Activated CD8-positive, alpha-beta T cell treated with anti-CD3 and anti-CD28 coated beads, Interleukin-2, amount 10 ng/mL, durations not matched to agents 7 days and 5 days (primary cell): ENCODE measurements around the gene PIAS1. TPM values are rescaled to one million over a fixed set of nuclear protein-coding genes. Genes with fewer than 3 reads are reported as not detected.
"Not testable (repeated sequence)": the region's sequence is repeated elsewhere in the genome, so short reads cannot be mapped to it uniquely, and the experiment has no call there.

Experiments
- ATAC-seq: fragments of 150-1000 bp; cut with Tn5 transposase; one replicate; pipeline ENCODE4 v1.10.0; 2021; ENCODE audit warnings: moderate library complexity
- CTCF ChIA-PET: fragments of 350-600 bp; sonication (Branson Sonifier 250); formaldehyde crosslinking; loops from one replicate; lab custom pipeline; 2021; ENCODE audit warnings: antibody characterized with exemption; lab: Charles Lee
- POLR2A ChIA-PET: fragments of 350-600 bp; sonication (Branson Sonifier 250); formaldehyde crosslinking; loops from one replicate; lab custom pipeline; 2021; ENCODE audit warnings: antibody characterized with exemption; lab: Charles Lee
- DNase-seq: peaks from one replicate; pipeline ENCODE4 v3.0.0-alpha.2; 2020
- H3K27ac Mint-ChIP-seq: one replicate; pipeline ENCODE4 v1.8.0; 2021; ENCODE audit warnings: mild to moderate bottlenecking, mixed read lengths
- H3K27me3 Mint-ChIP-seq: one replicate; pipeline ENCODE4 v1.8.0; 2021; ENCODE audit warnings: low read depth, mixed read lengths
- H3K36me3 Mint-ChIP-seq: one replicate; pipeline ENCODE4 v1.8.0; 2021; ENCODE audit warnings: low read depth, mixed read lengths
- H3K4me1 Mint-ChIP-seq: one replicate; pipeline ENCODE4 v1.8.0; 2021; ENCODE audit warnings: low read depth, mixed read lengths
- H3K4me3 Mint-ChIP-seq: one replicate; pipeline ENCODE4 v1.8.0; 2021; ENCODE audit warnings: mild to moderate bottlenecking, mixed read lengths
- H3K9me3 Mint-ChIP-seq: one replicate; pipeline ENCODE4 v1.8.0; 2022; ENCODE audit warnings: mixed read lengths; ENCODE audit not compliant: insufficient read depth
- total RNA-seq, 2 experiments: library from RNA; stranded (reverse); gene quantifications; one replicate each; pipeline ENCODE4 v1.2.3, GENCODE V29; 2021

Gene PIAS1
- total RNA-seq, 2 experiments from 2014 or later = 40.6 to 44.2 TPM

DNA sequence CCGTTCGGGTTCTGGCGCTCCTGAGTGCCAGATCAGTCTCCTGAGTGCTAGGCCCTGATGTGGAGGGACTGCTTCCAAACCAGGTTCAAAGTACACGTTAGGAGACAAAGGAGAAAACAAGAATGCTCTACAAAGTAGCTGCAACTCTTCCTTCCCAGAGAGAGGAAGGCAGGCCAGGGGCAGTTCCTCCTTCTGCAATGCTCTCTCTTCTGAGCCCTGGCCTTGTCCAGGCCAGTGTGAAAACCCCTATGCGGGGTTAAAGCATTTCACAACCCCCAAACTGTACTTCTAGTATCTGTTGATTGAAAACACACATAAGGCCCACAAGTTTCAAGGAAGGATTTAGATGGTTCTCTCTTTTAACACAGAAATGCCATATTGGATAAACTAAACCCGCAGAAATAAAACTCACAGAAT lies 160.7 kb downstream of the PIAS1 start:
- no peak for DNase-seq
- CTCF ChIA-PET = no interaction called here
- peaks cover 10% of the 10 kb centered on the region for H3K4me1 Mint-ChIP-seq
- POLR2A ChIA-PET = no interaction called here
- H3K9me3 Mint-ChIP-seq = no peaks in the 10 kb centered on the region
- H3K4me3 Mint-ChIP-seq = no peak overlapping the region
- H3K27ac Mint-ChIP-seq = no peak overlapping the region
- H3K36me3 Mint-ChIP-seq = peaks cover 24% of the 10 kb centered on the region
- no peaks in the 10 kb centered on the region for H3K27me3 Mint-ChIP-seq
- no peak for ATAC-seq

- H3K36me3 Mint-ChIP-seq = peaks cover 27% of the 10 kb centered on the region
- ChIA-PET POLR2A (no interaction called here), CTCF (interaction anchor here (1.0 kb wide), 1 partner anchor 134 kb away, joined by 3 read pairs; no protein-coding TSS in a partner anchor)
- no peaks in the 10 kb centered on the region for H3K9me3 Mint-ChIP-seq
- DNase-seq (no peak), ATAC-seq (no peak)
- no peak overlapping the region for H3K4me3 Mint-ChIP-seq
- no peaks in the 10 kb centered on the region for H3K27me3 Mint-ChIP-seq
- H3K4me1 Mint-ChIP-seq = peaks cover 1% of the 10 kb centered on the region
- no peak overlapping the region for H3K27ac Mint-ChIP-seq
Measured at GRCh38 chr15:68217341-68217740, 163.2 kb downstream of the PIAS1 start.

GRCh38 chr15:68218331-68218730 lies 164.2 kb downstream of the PIAS1 start:
- Mint-ChIP-seq H3K9me3 (no peaks in the 10 kb centered on the region), H3K4me3 (no peak overlapping the region), H3K36me3 (peaks cover 35% of the 10 kb centered on the region), H3K4me1 (peaks cover 7% of the 10 kb centered on the region), H3K27ac (no peak overlapping the region), H3K27me3 (no peaks in the 10 kb centered on the region)
- no peak for ATAC-seq
- DNase-seq = no peak
- CTCF ChIA-PET = interaction anchor here (1.3 kb wide), 1 partner anchor 8 kb away, joined by 3 read pairs; no protein-coding TSS in a partner anchor
- POLR2A ChIA-PET = no interaction called here

GRCh38 chr15:68218847-68219798 lies 165.0 kb downstream of the PIAS1 start:
- ATAC-seq (no peak), DNase-seq (no peak)
- ChIA-PET POLR2A (no interaction called here), CTCF (interaction anchor here (0.9 to 1.3 kb wide), 2 partner anchors 9 kb away, joined by 3 to 4 read pairs; no protein-coding TSS in a partner anchor)
- Mint-ChIP-seq H3K36me3 (peaks cover 35% of the 10 kb centered on the region), H3K4me3 (no peak overlapping the region), H3K27me3 (no peaks in the 10 kb centered on the region), H3K4me1 (peaks cover 7% of the 10 kb centered on the region), H3K9me3 (no peaks in the 10 kb centered on the region), H3K27ac (no peak overlapping the region)

DNA sequence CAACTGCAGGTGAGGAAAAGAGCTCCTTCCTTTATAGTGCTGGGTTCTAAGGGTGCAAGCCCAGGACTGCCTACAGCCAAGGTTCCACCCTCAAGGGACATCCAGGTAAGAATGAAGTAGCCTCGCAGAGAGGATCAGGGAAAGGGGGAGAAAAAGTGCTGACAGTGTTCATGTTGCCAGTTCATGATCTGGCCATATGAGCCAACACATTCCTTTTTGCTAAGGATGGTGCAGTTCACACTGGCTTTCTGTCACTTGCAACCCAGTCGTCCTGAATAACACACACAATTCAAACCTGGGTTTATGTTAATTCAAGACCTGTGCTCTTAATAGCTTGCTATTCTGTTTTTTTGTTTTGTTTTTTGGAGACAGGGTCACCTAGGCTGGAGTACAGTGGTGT lies 166.4 kb downstream of the PIAS1 start:
- ATAC-seq = no peak
- Mint-ChIP-seq H3K4me1 (peaks cover 20% of the 10 kb centered on the region), H3K9me3 (no peaks in the 10 kb centered on the region), H3K4me3 (no peak overlapping the region), H3K27me3 (no peaks in the 10 kb centered on the region), H3K27ac (no peak overlapping the region), H3K36me3 (peaks cover 43% of the 10 kb centered on the region)
- POLR2A ChIA-PET = interaction anchor here (0.9 kb wide), 1 partner anchor 9 kb away, joined by 6 read pairs; the partner anchor contains the start of gene CLN6
- no peak for DNase-seq
- CTCF ChIA-PET = interaction anchor here (0.9 kb wide), 1 partner anchor 8 kb away, joined by 4 read pairs; no protein-coding TSS in a partner anchor

GRCh38 chr15:68220967-68221366 lies 166.9 kb downstream of the PIAS1 start:
- peaks cover 43% of the 10 kb centered on the region for H3K36me3 Mint-ChIP-seq
- no peak for DNase-seq
- H3K27me3 Mint-ChIP-seq = no peaks in the 10 kb centered on the region

DNA sequence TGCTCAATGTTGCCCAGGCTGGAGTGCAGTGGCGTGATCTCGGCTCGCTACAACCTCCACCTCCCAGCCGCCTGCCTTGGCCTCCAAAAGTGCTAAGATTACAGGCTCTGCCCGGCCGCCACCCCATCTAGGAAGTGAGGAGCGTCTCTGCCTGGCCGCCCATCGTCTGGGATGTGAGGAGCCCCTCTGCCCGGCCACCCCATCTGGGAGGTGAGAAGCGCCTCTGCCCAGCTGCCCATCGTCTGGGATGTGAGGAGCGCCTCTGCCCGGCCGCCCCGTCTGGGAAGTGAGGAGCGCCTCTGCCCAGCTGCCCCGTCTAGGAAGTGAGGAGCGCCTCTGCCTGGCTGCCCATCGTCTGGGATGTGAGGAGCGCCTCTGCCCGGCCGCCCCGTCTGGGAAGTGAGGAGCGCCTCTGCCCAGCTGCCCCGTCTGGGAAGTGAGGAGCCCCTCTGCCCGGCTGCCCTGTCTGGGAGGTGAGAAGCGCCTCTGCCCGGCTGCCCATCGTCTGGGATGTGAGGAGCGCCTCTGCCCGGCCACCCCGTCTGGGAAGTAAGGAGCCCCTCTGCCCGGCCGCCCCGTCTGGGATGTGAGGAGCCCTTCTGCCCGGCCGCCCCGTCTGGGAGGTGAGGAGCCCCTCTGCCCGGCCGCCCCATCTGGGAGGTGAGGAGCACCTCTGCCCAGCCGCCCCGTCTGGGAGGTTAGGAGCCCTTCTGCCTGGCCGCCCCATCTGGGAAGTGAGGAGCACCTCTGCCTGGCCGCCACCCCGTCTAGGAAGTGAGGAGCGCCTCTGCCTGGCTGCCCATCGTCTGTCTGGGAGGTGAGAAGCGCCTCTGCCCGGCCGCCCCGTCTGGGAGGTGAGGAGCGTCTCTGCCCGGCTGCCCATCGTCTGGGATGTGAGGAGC lies 167.7 kb downstream of the PIAS1 start:
- H3K27me3 Mint-ChIP-seq, CTCF ChIA-PET, DNase-seq, ATAC-seq, H3K27ac Mint-ChIP-seq, POLR2A ChIA-PET, H3K4me3 Mint-ChIP-seq, H3K9me3 Mint-ChIP-seq: not testable (repeated sequence)
- Mint-ChIP-seq H3K4me1 (peaks cover 27% of the 10 kb centered on the region), H3K36me3 (peaks cover 38% of the 10 kb centered on the region)

More at GRCh38 chr15:68220967-68221366, 166.9 kb downstream of the PIAS1 start:
- Mint-ChIP-seq H3K4me1 (peaks cover 21% of the 10 kb centered on the region), H3K27ac (no peak overlapping the region), H3K4me3 (no peak overlapping the region), H3K9me3 (no peaks in the 10 kb centered on the region)
- ChIA-PET POLR2A (interaction anchor here (0.9 kb wide), 1 partner anchor 8 kb away, joined by 6 read pairs; the partner anchor contains the start of gene CLN6), CTCF (no interaction called here)
- ATAC-seq = no peak

DNA sequence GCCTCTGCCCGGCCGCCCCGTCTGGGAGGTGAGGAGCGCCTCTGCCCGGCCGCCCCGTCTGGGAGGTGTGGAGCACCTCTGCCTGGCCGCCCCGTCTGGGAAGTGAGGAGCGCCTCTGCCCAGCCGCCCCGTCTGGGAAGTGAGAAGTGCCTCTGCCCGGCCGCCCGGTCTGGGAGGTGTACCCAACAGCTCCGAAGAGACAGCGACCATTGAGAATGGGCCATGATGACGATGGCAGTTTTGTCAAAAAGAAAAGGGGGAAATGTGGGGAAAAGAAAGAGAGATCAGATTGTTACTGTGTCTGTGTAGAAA lies 168.3 kb downstream of the PIAS1 start:
- POLR2A ChIA-PET, DNase-seq, H3K4me3 Mint-ChIP-seq, ATAC-seq, CTCF ChIA-PET, H3K9me3 Mint-ChIP-seq, H3K27ac Mint-ChIP-seq, H3K27me3 Mint-ChIP-seq: not testable (repeated sequence)
- Mint-ChIP-seq H3K4me1 (peaks cover 33% of the 10 kb centered on the region), H3K36me3 (peaks cover 35% of the 10 kb centered on the region)

DNA sequence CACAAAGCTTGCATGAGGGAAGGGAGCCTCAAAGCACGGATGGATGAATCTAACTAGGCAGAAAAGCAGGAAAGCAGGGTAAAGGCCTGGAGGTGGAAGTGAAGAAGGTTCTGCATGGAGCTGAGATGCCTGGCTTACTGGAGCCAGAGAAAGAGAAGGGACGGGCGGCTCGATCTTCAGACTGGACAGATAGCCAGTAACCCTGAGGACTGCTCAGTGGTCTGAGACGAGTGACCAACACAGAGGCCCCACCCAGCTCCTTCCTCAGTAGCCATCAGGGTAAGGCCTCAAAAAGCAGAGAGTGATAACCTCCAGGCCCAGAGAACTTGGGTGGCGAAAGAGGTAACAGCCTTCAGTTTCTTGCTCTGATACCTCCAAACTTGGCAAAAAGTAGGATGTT lies 169.1 kb downstream of the PIAS1 start:
- Mint-ChIP-seq H3K4me3 (no peak overlapping the region), H3K36me3 (peaks cover 33% of the 10 kb centered on the region), H3K27me3 (no peaks in the 10 kb centered on the region), H3K9me3 (no peaks in the 10 kb centered on the region), H3K27ac (no peak overlapping the region), H3K4me1 (peaks cover 41% of the 10 kb centered on the region)
- DNase-seq (no peak), ATAC-seq (no peak)
- ChIA-PET POLR2A (no interaction called here), CTCF (no interaction called here)

DNA sequence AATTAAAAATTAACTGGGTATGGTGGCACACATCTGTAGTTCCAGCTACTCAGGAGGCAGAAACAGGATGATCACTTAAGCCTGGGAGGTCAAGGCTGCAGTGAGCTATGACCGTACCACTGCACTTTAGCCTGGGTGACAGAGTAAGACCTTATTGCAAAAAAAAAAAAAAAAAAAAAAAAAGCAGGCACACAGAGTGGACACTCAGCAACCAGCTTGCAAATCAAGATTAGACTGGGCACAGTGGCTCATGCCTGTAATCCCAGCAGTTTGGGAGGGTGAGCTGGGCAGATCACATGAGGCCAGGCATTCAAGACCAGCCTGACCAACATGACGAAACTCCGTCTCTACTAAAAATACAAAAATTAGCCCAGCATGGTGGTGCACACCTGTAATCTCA lies 170.0 kb downstream of the PIAS1 start:
- Mint-ChIP-seq H3K27me3 (no peaks in the 10 kb centered on the region), H3K27ac (no peak overlapping the region), H3K4me3 (no peak overlapping the region), H3K36me3 (peaks cover 32% of the 10 kb centered on the region), H3K9me3 (no peaks in the 10 kb centered on the region), H3K4me1 (peaks cover 46% of the 10 kb centered on the region)
- ATAC-seq (no peak), DNase-seq (no peak)
- ChIA-PET CTCF (interaction anchor here (0.5 to 2.9 kb wide), 2 partner anchors 11 to 13 kb away, joined by 4 to 10 read pairs; no protein-coding TSS in a partner anchor), POLR2A (interaction anchor here (1.1 kb wide), 1 partner anchor 53 kb away, joined by 3 read pairs; no protein-coding TSS in a partner anchor)

DNA sequence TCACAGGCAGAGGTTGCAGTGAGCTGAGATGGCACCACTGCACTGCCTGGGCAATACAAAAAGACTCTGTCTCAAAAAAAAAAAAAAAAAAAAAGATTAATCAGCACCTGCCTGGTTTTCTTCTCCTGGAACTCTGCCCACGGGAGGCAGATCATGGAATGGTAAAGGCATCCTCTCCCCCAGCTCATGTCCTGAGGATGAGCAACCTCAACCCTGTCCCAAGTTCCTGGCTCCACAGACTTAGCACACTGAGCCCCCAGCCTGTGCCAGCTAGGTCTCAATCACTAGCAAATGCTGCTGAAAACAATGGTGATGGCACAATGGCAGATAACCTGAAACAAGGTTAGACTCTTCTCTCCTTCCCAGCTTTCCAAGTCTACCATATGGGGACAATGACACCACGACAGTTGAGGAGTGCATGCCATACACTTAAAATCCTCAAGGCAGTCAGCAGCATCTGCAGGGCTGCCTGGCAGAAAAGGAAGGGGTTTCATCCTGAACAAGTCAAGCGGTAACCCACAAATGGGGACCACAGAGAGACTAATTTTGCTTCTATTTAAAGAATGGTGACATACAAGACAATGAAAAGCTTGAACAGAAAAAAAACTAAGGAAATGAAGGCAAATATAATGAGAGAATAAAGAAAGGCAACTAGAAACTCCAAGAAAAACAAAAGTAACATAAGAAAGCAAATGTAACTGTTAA lies 170.6 kb downstream of the PIAS1 start:
- DNase-seq (peak; percentile 69), ATAC-seq (no peak)
- no peaks in the 10 kb centered on the region for H3K27me3 Mint-ChIP-seq
- no peaks in the 10 kb centered on the region for H3K9me3 Mint-ChIP-seq
- ChIA-PET CTCF (interaction anchor here (2.9 kb wide), 1 partner anchor 14 kb away, joined by 10 read pairs; no protein-coding TSS in a partner anchor), POLR2A (interaction anchor here (1.1 kb wide), 1 partner anchor 52 kb away, joined by 3 read pairs; no protein-coding TSS in a partner anchor)
- peak overlapping the region; percentile 70 for H3K27ac Mint-ChIP-seq
- H3K4me3 Mint-ChIP-seq = peak overlapping the region; percentile 51
- peaks cover 47% of the 10 kb centered on the region for H3K4me1 Mint-ChIP-seq
- H3K36me3 Mint-ChIP-seq = peaks cover 30% of the 10 kb centered on the region
